Body of pancreas (tissue), 4 donors: Measurements from ENCODE around the gene LRRC8C.

ENCODE experiments used
- CTCF ChIP-seq, 7 experiments: fragments of 450-650 bp in 4 of 7; fragments of 200-600 bp in 3 of 7; sonication (generic) in 3 of 7; IDR thresholded peaks; one replicate each; pipeline ENCODE4 v1.5.1; 2016 to 2019; ENCODE audit warnings: antibody characterized with exemption in 7 of 7
- POLR2A ChIP-seq, 3 donors: fragments of 450-650 bp; IDR thresholded peaks; one replicate each; pipeline ENCODE4 v1.6.1; 2016; ENCODE audit warnings: antibody characterized with exemption in 3 of 3, mild to moderate bottlenecking in 2 of 3

GRCh38 chr1:89686520-89686919, 53.6 kb downstream of the LRRC8C start:
- TF ChIP-seq CTCF (IDR thresholded peaks at IDR 0.05) (no peak), POLR2A (IDR thresholded peaks at IDR 0.05) (no peak)
